Adrenal gland (tissue), 5 donors: ENCODE data around the gene MAT1A.
"Not testable (repeated sequence)": the region's sequence is repeated elsewhere in the genome, so short reads cannot be mapped to it uniquely, and the experiment has no call there.

Experiments used
- CTCF ChIP-seq, 6 experiments: fragments of 450-650 bp in 4 of 6; fragments of 200-600 bp in 2 of 6; sonication (generic) in 1 of 6; IDR thresholded peaks; 1 replicate in 5 of 6; 2 replicates in 1 of 6; pipeline versions ENCODE4 v1.5.1 to v1.8.0; 2016 to 2021; ENCODE audit warnings: antibody characterized with exemption in 6 of 6, mild to moderate bottlenecking in 2 of 6, moderate library complexity in 1 of 6
- POLR2A ChIP-seq, 2 donors: fragments of 450-650 bp; IDR thresholded peaks; one replicate each; pipeline ENCODE4 v1.6.1; 2017; ENCODE audit warnings: antibody characterized with exemption in 2 of 2, mild to moderate bottlenecking in 2 of 2, moderate library complexity in 1 of 2
- donor health status: DM: no; HTN: no; CAD: no.

- not testable (repeated sequence) for TF ChIP-seq CTCF, POLR2A (IDR thresholded peaks at IDR 0.05)
Observed at GRCh38 chr10:80223031-80223419, 66.4 kb downstream of the MAT1A start.
